GM12873 (cell line): ENCODE measurements around the gene AQP2.

ENCODE experiments used
- TF ChIP-seq, protein P1 (sequence below): IDR thresholded peaks from 2 replicates; pipeline ENCODE4 v1.5.1; 2012; ENCODE audit warnings: low read depth, mild to moderate bottlenecking, moderate library complexity, low read length, control low read depth; ENCODE audit not compliant: insufficient read depth; ENCODE audit errors: missing control alignments

AQP2 gene

GRCh38 chr12:50004696-50005095 lies 54.2 kb downstream of the AQP2 start:
- TF ChIP-seq, protein P1, sequence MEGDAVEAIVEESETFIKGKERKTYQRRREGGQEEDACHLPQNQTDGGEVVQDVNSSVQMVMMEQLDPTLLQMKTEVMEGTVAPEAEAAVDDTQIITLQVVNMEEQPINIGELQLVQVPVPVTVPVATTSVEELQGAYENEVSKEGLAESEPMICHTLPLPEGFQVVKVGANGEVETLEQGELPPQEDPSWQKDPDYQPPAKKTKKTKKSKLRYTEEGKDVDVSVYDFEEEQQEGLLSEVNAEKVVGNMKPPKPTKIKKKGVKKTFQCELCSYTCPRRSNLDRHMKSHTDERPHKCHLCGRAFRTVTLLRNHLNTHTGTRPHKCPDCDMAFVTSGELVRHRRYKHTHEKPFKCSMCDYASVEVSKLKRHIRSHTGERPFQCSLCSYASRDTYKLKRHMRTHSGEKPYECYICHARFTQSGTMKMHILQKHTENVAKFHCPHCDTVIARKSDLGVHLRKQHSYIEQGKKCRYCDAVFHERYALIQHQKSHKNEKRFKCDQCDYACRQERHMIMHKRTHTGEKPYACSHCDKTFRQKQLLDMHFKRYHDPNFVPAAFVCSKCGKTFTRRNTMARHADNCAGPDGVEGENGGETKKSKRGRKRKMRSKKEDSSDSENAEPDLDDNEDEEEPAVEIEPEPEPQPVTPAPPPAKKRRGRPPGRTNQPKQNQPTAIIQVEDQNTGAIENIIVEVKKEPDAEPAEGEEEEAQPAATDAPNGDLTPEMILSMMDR: no peak

DNA sequence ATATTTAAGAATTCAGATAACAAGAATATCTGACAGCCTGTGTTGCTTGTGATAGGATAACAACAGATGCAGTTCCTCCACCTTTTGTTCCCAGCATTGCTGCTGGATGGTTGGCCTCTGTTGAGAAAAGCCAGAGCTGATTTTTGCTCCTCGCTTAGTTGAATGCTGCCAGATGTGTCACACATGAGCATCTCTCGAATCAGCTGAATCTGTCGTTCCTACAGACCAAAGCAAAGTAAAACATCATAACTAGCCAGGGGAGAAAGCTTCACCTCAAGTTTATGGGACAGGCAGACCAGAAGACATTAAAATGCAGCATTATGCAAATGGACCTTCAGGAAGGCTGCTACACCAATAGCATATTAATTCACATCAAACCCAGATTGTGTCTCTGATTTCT lies 54.6 kb downstream of the AQP2 start:
- TF ChIP-seq, protein P1: no peak

DNA sequence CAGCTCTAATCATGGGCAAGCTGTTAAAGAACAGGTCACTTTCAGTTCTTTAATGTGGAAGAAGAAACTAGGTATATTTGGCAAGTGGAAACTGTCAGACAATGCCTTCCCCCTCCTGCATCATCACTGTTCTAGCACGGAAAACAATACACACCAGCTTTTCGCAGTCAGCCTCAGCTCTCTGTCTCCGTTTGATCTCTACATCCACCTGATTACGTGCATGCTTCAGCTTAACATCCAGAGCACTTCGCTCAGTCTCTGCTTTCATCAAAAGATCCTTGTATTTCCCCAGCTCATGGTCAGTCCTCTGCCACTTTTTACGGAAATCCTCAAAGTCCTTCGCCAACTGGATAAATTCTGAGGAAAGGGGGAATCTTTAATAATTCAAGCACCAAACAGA lies 55.7 kb downstream of the AQP2 start:
- TF ChIP-seq, protein P1: no peak

DNA sequence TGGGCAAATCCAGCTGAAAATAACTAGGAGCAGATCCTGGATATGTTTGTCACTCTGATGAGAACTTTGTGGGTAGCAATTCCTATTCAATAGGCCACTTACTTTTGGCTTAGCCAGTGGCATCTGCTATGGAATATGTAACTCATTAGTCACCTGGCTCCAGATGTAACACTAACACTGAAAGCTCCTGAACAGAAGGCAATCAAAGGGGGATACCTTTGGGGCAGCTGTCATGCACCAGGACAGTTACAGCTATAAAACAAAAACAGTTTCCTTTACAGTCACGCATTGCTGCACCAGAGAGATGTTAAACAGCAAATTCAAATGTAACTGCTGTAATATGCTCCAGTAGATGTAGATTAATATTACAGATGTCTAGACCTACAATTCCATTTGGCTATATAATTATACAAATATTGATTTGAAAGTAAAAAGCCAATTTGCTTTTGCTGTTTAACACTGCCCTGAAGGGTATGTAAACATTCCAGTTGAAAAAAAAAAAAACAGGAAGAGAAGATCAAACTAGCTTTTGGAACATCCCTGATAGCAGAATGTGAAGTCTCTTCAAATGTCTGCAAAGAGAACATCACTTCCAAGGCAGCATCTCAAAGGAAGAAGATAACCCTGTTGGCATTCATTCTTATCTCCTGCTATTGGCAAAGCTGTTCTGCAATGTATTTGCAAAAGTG lies 56.4 kb downstream of the AQP2 start:
- TF ChIP-seq, protein P1: no peak
